HEK293 (cell line): Measurements from ENCODE around the gene ADPRHL1.

Experiments
- CTCF ChIA-PET: fragments of 350-600 bp; formaldehyde crosslinking; extraction: SDS; loops from one replicate; lab custom pipeline; 2021; ENCODE audit warnings: antibody characterized with exemption; lab: Yijun Ruan, JAX
- POLR2A ChIA-PET: fragments of 300-600 bp; formaldehyde crosslinking; extraction: SDS; loops from one replicate; lab custom pipeline; 2020; ENCODE audit warnings: antibody characterized with exemption, inconsistent platforms; lab: Yijun Ruan, JAX
- H3K27ac ChIP-seq: fragments of 200-500 bp; sonication (Bioruptor generic); 2 replicates; pipeline ENCODE4 v1.5.1; 2014; ENCODE audit warnings: low read depth, low read length, control low read depth, inconsistent platforms; ENCODE audit errors: extremely low read depth
- H3K36me3 ChIP-seq, 2 experiments: fragments of 200-500 bp in 1 of 2; sonication (Bioruptor generic) in 1 of 2; 1 replicate in 1 of 2; 2 replicates in 1 of 2; pipeline ENCODE4 v1.5.1; 2014 to 2017; ENCODE audit warnings: inconsistent platforms in 2 of 2, low read length in 2 of 2; ENCODE audit not compliant: control insufficient read depth in 2 of 2, insufficient read depth in 1 of 2
- H3K4me1 ChIP-seq: fragments of 200-500 bp; sonication (Bioruptor generic); 2 replicates; pipeline ENCODE4 v1.5.1; 2014; ENCODE audit warnings: mild to moderate bottlenecking, low read length, inconsistent platforms; ENCODE audit not compliant: control insufficient read depth, insufficient read depth
- H3K4me3 ChIP-seq: 2 replicates; pipeline ENCODE4 v1.5.1; 2011; ENCODE audit warnings: low read depth, mild to moderate bottlenecking, control low read depth, low read length, moderate library complexity
- H3K9me3 ChIP-seq: fragments of 200-500 bp; sonication (Bioruptor generic); 2 replicates; pipeline ENCODE4 v1.5.1; 2014; ENCODE audit warnings: low read depth, low read length, inconsistent platforms; ENCODE audit not compliant: control insufficient read depth, insufficient read depth
- FEZF1 ChIP-seq: fragments of 450-650 bp; formaldehyde crosslinking; IDR thresholded peaks from 2 replicates; pipeline ENCODE4 v1.5.1; 2016; ENCODE audit warnings: missing biosample characterization, missing genetic modification characterization
- GLI2 ChIP-seq: fragments of 450-650 bp; formaldehyde crosslinking; IDR thresholded peaks from 2 replicates; pipeline ENCODE4; 2017; ENCODE audit warnings: missing biosample characterization, missing genetic modification characterization, low read depth, borderline replicate concordance
- KLF16 ChIP-seq: fragments of 450-650 bp; formaldehyde crosslinking; IDR thresholded peaks from 2 replicates; pipeline ENCODE4 v1.5.1; 2017; ENCODE audit warnings: missing biosample characterization, missing genetic modification characterization
- SP7 ChIP-seq: fragments of 450-650 bp; formaldehyde crosslinking; IDR thresholded peaks from 2 replicates; pipeline ENCODE4 v1.5.1; 2016; ENCODE audit warnings: missing biosample characterization, missing genetic modification characterization
- TCF7L2 ChIP-seq: IDR thresholded peaks from 2 replicates; pipeline ENCODE4 v1.6.1; 2011; ENCODE audit warnings: low read depth, mild to moderate bottlenecking, inconsistent platforms, low read length, moderate library complexity, borderline replicate concordance
- TRIM28 ChIP-seq: IDR thresholded peaks from 2 replicates; pipeline ENCODE4 v1.6.1; 2011; ENCODE audit warnings: low read length, control low read depth, borderline replicate concordance
- ZNF132 ChIP-seq: fragments of 450-650 bp; formaldehyde crosslinking; IDR thresholded peaks from 2 replicates; pipeline ENCODE4 v1.5.1; 2017; ENCODE audit warnings: missing biosample characterization, missing genetic modification characterization, borderline replicate concordance
- ZNF221 ChIP-seq: fragments of 450-650 bp; formaldehyde crosslinking; IDR thresholded peaks from 2 replicates; pipeline ENCODE4 v1.5.1; 2017; ENCODE audit warnings: missing biosample characterization, missing genetic modification characterization, borderline replicate concordance
- ZNF274 ChIP-seq, 2 experiments: fragments of 200-500 bp in 1 of 2; fragments of 450-650 bp in 1 of 2; sonication (Bioruptor generic) in 1 of 2; formaldehyde crosslinking in 1 of 2; IDR thresholded peaks; 2 replicates each; pipeline versions ENCODE4 v1.5.1 to v1.6.1; 2014 to 2016; ENCODE audit warnings: borderline replicate concordance in 1 of 2, inconsistent platforms in 1 of 2, low read length in 1 of 2, missing biosample characterization in 1 of 2, missing genetic modification characterization in 1 of 2
- ZNF701 ChIP-seq: fragments of 450-650 bp; formaldehyde crosslinking; IDR thresholded peaks from 2 replicates; pipeline ENCODE4 v1.5.1; 2016; ENCODE audit warnings: missing biosample characterization, missing genetic modification characterization
- ZNF791 ChIP-seq: fragments of 450-650 bp; formaldehyde crosslinking; IDR thresholded peaks from 2 replicates; pipeline ENCODE4 v1.5.1; 2016; ENCODE audit warnings: missing biosample characterization, missing genetic modification characterization
- ZSCAN23 ChIP-seq: fragments of 450-650 bp; formaldehyde crosslinking; IDR thresholded peaks from 2 replicates; pipeline ENCODE4 v1.5.1; 2016; ENCODE audit warnings: missing biosample characterization, missing genetic modification characterization
- TF ChIP-seq, protein P1 (sequence below): sonication (generic); formaldehyde crosslinking; IDR thresholded peaks from 2 replicates; pipeline ENCODE4 v1.8.1; 2022; ENCODE audit warnings: mild to moderate bottlenecking, moderate library complexity, missing genetic modification reagents
- TF ChIP-seq, protein P2 (sequence below): fragments of 450-650 bp; formaldehyde crosslinking; IDR thresholded peaks from 2 replicates; pipeline ENCODE4 v1.5.1; 2016; ENCODE audit warnings: missing biosample characterization, missing genetic modification characterization
- TF ChIP-seq, protein P3 (sequence below): IDR thresholded peaks from 2 replicates; pipeline ENCODE4 v1.6.1; 2011; ENCODE audit warnings: mild to moderate bottlenecking, low read depth, low read length, borderline replicate concordance
- TF ChIP-seq, protein P4 (sequence below): fragments of 450-650 bp; formaldehyde crosslinking; IDR thresholded peaks from 2 replicates; pipeline ENCODE4 v1.5.1; 2016; ENCODE audit warnings: missing biosample characterization, missing genetic modification characterization

Gene ADPRHL1

DNA sequence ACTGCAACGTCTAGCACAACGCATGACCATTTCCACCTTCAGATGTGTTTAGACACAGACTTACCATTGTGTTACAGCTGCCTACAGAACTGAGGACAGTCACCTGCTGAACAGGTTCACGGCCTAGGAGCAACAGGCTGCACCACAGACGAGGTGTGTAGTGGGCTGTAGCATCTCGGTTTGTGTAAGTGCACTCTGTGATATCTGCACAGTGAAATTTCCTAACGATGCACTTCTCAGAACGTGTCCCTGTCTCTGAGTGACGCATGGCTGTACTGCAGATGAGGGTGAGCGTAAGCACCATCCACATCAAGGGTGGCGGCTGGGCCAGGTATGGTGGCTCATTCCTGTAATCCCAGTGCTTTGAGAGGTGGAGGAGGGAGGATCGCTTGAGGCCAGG, 22.0 kb upstream of the ADPRHL1 start (continued):
- no peak for TF ChIP-seq ZSCAN23 (tag by site-specific recombination)
- TF ChIP-seq, all 188 proteins: peak for 2

DNA sequence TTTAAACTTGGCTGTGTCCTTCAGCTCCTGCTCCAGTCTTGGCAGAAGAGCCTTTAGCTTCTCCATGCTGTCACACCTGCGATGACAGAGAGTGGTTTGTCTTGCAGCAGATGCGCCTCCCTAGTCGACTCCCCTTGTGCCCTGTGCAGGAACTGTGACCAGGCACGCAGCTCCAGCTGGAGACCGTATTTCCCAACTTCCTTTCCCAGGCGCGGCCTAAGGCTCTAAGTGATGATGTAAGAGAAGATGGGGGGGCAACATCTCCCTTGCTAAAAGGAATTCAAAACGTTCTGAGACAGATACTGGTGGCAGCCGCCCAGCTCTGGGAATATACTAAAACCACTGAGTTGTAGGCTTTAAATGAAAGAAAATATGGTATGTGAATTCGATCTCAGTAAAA, 20.9 kb upstream of the ADPRHL1 start:
- ChIA-PET CTCF (no interaction called here), POLR2A (no interaction called here)
- Histone ChIP-seq H3K4me3 (no peak overlapping the region), H3K4me1 (no peaks in the 10 kb centered on the region), H3K36me3 (peaks cover 9 to 65% of the 10 kb centered on the region in 2 experiments), H3K27ac (no peak overlapping the region), H3K9me3 (no peaks in the 10 kb centered on the region)
- TF ChIP-seq ZNF791 (tag by site-specific recombination) = no peak
- no peak for TF ChIP-seq ZNF701 (tag by site-specific recombination)
- TF ChIP-seq ZNF274 (IDR thresholded peaks at IDR 0.05; ENCODE audit: low read length) = no peak
- TF ChIP-seq ZNF274 (tag by site-specific recombination; IDR thresholded peaks at IDR 0.05; ENCODE audit: borderline replicate concordance) = no peak
- TF ChIP-seq, protein P1, sequence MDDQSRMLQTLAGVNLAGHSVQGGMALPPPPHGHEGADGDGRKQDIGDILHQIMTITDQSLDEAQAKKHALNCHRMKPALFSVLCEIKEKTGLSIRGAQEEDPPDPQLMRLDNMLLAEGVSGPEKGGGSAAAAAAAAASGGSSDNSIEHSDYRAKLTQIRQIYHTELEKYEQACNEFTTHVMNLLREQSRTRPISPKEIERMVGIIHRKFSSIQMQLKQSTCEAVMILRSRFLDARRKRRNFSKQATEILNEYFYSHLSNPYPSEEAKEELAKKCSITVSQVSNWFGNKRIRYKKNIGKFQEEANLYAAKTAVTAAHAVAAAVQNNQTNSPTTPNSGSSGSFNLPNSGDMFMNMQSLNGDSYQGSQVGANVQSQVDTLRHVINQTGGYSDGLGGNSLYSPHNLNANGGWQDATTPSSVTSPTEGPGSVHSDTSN = no peak
- no peak for TF ChIP-seq TRIM28
- no peak for TF ChIP-seq ZNF221 (tag by site-specific recombination)
- TF ChIP-seq, protein P2, sequence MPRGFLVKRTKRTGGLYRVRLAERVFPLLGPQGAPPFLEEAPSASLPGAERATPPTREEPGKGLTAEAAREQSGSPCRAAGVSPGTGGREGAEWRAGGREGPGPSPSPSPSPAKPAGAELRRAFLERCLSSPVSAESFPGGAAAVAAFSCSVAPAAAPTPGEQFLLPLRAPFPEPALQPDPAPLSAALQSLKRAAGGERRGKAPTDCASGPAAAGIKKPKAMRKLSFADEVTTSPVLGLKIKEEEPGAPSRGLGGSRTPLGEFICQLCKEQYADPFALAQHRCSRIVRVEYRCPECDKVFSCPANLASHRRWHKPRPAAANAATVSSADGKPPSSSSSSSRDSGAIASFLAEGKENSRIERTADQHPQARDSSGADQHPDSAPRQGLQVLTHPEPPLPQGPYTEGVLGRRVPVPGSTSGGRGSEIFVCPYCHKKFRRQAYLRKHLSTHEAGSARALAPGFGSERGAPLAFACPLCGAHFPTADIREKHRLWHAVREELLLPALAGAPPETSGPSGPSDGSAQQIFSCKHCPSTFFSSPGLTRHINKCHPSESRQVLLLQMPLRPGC (tag by site-specific recombination) = no peak
- TF ChIP-seq, protein P3, sequence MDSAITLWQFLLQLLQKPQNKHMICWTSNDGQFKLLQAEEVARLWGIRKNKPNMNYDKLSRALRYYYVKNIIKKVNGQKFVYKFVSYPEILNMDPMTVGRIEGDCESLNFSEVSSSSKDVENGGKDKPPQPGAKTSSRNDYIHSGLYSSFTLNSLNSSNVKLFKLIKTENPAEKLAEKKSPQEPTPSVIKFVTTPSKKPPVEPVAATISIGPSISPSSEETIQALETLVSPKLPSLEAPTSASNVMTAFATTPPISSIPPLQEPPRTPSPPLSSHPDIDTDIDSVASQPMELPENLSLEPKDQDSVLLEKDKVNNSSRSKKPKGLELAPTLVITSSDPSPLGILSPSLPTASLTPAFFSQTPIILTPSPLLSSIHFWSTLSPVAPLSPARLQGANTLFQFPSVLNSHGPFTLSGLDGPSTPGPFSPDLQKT = no peak
- TF ChIP-seq, protein P4, sequence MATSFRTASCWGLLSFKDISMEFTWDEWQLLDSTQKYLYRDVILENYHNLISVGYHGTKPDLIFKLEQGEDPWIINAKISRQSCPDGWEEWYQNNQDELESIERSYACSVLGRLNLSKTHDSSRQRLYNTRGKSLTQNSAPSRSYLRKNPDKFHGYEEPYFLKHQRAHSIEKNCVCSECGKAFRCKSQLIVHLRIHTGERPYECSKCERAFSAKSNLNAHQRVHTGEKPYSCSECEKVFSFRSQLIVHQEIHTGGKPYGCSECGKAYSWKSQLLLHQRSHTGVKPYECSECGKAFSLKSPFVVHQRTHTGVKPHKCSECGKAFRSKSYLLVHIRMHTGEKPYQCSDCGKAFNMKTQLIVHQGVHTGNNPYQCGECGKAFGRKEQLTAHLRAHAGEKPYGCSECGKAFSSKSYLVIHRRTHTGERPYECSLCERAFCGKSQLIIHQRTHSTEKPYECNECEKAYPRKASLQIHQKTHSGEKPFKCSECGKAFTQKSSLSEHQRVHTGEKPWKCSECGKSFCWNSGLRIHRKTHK (tag by site-specific recombination) = no peak
- no peak for TF ChIP-seq TCF7L2
- no peak for TF ChIP-seq KLF16 (tag by site-specific recombination)

DNA sequence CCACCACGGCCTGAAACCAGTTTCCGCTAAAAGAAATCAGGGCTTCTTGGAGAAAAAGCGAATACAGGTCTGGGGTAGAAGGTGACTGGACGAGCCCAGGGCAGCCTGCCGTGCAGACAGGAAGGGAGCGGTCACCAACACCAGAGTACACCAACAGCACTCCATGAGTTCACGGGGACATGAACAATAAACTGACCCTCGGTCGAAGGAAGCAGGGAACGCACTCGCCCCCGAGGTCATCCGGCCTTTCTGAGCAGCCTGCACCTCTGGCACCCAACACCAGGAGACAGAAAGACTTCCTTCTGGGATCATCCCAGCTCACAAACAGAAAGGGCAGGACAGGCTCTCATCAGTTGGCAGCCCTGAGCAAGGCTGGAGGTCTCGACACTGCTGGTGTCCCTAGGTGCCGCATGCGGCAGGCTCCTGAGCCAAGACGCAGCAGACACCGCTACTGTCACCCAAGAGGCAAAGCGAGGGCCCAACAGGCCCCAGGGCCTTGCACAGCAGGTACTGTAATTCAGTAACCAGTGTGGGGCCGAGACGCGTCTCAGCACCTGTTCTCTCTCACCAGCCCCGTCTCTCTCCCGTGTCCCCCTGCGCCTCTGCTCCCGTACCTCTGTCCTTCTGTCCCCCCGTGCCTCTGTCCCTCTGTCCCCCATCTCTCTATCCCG, 19.2 kb upstream of the ADPRHL1 start:
- Histone ChIP-seq H3K4me3 (no peak overlapping the region), H3K27ac (no peak overlapping the region), H3K36me3 (peaks cover 4 to 59% of the 10 kb centered on the region in 2 experiments), H3K4me1 (no peaks in the 10 kb centered on the region), H3K9me3 (no peaks in the 10 kb centered on the region)
- ChIA-PET POLR2A (interaction anchor here (0.6 kb wide), 1 partner anchor 36 kb away, joined by 4 read pairs; no protein-coding TSS in a partner anchor), CTCF (no interaction called here)
- no peak for TF ChIP-seq ZNF132 (tag by site-specific recombination)
- no peak for TF ChIP-seq FEZF1 (tag by site-specific recombination)
- no peak for TF ChIP-seq SP7 (tag by site-specific recombination)
- no peak for TF ChIP-seq GLI2
- TF ChIP-seq ZNF701 (tag by site-specific recombination) = no peak
